NCI-H2171 treated with DMSO at 0.1 percent for 48 hours (cell line): ENCODE data around the gene RBMS2.

Experiments used
- DNase-seq: peaks from one replicate; lab custom pipeline; 2025; lab: John Stamatoyannopoulos, UW

The RBMS2 gene

GRCh38 chr12:56581418-56582145 lies 60.0 kb downstream of the RBMS2 start:
- no peak for DNase-seq

DNA sequence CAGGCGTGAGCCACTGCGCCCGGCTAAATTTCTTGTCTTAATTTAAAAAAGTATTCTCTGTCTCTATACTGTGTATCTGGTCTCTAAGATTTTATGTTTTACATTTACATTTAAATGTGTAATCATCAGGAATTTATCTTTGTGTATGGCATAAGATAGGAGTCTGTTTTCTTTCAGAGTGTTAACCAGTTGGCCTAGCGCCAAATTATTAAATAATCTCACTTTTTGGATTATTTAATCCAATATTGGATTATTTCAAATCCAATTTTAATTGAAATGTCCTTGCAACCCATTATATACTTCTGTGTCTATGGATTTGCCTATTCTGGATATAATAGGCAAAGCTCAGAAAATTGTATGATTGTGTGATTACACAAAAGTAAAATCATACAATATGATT lies 63.5 kb downstream of the RBMS2 start:
- DNase-seq, result no peak

GRCh38 chr12:56589783-56590182 lies 68.2 kb downstream of the RBMS2 start:
- no peak for DNase-seq

- DNase-seq, result peak; percentile 19
Measured at GRCh38 chr12:56590237-56590830, 68.7 kb downstream of the RBMS2 start.

DNA sequence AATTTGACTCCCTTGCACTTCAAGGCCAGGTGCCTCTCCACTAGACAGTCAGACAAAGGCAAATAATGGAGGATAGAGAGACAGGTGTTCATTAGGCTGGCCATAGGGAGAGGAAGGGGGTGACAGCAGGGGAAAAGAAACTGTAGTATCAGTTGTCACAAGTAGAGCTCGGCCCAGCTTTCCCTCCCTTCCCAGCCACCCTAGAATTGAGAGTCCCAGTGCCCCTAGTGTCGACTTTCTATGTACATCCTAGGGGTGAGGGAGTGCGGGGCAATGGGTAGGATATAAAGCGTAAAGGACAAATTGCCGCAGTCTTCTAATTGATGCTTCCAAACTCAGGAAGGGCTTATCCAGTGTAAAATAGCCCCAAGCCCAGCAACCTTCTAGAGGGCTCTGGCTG lies 69.5 kb downstream of the RBMS2 start:
- DNase-seq, result peak; percentile 87

DNA sequence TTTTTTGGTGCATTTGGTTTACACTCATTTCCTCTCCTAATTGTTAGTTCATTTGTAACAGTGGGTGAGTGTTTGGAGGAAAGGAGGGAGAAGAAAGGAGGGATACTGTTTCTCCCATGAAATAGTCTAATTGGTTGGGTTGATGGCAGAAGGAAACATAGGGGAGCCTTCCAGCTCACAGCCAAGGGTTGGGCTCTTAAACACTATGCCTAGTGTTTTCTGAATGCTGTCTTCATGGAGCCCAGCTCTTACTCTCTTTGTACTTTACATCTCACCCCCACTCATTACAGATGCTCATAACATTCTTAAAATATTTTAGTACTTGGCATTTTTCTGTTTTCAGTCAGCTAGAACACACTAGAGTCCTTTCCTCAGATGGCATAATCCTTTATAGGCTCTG lies 70.3 kb downstream of the RBMS2 start:
- no peak for DNase-seq

DNA sequence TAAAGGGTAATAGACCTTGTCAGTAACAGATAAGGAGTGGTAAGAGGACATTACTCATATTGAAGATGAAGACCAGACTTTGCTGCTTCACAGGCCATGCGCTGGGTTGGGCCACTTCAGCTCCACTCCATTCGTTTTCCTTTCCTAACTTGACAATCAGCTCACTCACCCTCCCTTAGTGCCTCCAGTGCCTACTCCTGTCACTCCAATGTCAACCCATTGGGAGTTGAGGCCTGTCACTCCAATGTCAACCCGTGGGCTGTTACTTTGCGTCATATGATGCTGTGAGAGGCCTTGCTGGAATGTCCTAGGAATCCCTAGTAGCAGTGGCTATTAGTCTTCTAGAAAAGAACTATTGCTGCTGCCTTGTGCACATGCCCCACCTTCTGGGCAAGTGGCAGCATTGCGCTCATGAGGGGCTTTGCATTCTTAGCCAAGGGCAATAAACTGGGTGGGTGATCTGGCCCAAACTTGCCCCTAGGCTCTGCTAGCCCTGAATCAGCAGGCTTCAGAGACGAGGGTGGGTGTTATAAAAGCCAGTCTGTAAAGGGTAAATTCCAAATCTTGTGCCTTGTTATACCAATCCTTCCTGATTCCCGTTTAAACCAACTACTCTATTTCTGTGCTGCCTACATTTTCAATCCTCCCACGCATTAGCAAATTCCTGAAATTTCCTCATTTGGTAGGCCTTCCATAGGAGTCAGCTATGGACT lies 72.4 kb downstream of the RBMS2 start:
- peak; percentile 57 for DNase-seq

- DNase-seq, result no peak
Measured at GRCh38 chr12:56596815-56597214, 75.2 kb downstream of the RBMS2 start.

- no peak for DNase-seq
Measured at GRCh38 chr12:56599041-56599440, 77.4 kb downstream of the RBMS2 start.

GRCh38 chr12:56599797-56600196 lies 78.2 kb downstream of the RBMS2 start:
- no peak for DNase-seq

GRCh38 chr12:56600753-56601152 lies 79.1 kb downstream of the RBMS2 start:
- no peak for DNase-seq

DNA sequence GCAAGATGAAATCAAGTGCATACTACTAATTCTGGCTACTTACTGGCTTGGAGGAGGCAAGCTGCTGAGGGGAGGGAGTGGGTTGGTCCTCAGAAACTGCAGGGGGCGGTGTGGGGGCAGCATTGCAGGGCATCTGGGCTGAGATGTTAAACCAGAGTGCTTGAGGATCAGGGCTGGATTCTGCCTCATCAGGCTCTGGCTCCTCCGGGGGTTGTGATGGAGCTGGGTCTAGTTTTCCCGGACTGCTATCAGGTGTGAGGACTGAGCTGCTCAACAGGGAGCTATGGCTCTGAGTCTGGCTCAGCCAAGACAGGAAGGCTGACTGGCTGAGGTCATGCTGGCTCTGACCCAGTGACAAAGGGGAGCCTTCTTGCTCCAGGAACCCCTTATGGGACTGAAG lies 79.9 kb downstream of the RBMS2 start:
- DNase-seq, result no peak

DNA sequence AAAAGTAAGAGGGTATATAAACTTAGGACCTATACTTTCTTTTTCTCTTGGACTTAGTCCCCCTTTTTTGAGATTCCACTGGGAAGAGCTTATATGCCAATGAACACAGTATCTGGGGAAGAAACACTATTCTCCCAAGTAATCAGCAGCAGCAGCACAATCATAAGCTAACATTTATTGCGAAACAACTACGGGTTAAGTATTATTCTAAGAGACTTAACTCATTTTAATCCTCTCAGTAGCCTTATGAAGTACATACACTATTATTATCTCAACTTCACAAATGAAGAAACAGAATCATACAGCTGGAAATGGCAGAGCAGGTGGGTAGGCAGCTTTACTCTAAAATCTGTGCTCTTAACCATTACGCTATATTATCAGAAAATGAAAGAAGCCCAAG lies 80.6 kb downstream of the RBMS2 start:
- DNase-seq, result no peak

GRCh38 chr12:56604355-56604754 lies 82.7 kb downstream of the RBMS2 start:
- DNase-seq, result no peak

DNA sequence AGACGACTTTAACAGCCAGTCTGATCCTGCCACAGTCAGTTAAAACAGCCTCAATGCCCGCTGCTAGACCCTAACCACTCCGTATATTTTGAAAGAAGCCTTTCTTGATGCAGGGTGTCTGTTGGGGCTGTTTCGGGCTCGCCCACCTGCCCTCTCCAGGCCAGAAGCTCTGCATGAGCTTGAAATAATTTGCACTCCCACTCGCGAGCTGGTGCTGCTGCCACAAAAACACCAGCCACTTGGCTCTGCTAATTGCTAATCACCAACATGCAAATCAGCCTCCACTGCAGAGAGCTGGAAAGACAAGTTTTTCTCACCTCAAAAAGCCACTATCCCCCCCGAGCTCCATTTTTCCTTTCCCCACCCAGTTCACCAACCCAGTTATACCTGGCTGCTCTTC lies 93.0 kb downstream of the RBMS2 start:
- DNase-seq, result no peak

GRCh38 chr12:56616244-56616643 lies 94.6 kb downstream of the RBMS2 start:
- no peak for DNase-seq

GRCh38 chr12:56616925-56617324 lies 95.3 kb downstream of the RBMS2 start:
- no peak for DNase-seq

GRCh38 chr12:56622535-56622934 lies 100.9 kb downstream of the RBMS2 start:
- DNase-seq, result no peak

DNA sequence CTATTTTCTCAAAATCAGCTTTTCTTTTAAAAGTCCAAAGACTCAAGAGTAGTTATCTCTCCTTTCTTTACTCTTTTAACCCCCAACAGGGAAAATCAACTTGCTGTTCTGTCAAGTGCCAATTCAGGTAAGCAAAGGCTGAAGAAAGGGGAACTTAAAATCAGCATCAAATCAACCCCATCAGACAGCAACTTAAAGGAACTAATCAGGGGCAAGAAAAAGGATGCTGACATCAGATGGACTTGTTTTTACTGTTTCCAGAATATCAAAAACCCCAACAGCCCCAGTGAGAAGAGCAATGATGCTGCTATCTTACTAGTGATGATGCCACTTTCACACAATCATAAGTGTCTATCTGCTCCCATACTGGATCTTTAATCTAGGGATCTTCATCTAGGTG lies 105.1 kb downstream of the RBMS2 start:
- no peak for DNase-seq

DNA sequence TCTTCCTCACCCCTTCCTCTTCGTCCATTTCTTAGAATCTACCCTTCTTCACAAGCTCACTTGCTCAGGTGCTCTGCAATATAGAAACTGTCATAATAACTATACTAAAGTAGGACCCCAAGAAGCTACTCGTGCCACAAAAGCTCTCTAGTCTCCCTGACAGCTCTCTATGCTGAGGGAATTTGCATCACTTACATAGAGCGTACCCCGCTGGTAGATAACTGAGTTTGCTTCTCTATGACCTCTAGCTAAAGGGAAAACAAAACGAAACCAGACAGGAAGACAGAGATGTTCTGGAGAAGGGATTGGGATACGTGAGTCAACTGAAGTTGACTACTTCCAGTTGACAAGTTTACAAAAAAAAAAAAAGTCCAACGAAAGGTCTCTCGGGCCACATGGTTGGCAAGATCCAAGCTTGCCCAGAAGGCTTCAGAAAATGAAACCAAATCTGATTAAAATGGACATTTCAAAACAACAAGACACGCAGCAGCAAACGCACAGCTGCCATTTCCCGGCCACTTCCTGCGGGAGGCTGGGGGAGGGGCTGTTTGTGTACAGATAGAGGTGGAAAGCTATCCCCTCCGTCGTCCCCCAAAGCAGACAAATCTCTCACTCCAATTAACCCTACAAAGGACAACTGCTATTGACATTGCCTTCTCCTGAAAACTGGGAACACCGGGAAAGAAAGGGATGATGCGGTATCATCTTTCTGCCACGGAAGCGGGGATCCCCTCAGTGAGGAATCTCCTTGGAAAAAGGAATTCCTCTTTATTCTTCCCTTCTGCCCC lies 107.2 kb downstream of the RBMS2 start:
- peak; percentile 37 for DNase-seq

GRCh38 chr12:56629459-56630179 lies 108.0 kb downstream of the RBMS2 start:
- peak; percentile 37 for DNase-seq

DNA sequence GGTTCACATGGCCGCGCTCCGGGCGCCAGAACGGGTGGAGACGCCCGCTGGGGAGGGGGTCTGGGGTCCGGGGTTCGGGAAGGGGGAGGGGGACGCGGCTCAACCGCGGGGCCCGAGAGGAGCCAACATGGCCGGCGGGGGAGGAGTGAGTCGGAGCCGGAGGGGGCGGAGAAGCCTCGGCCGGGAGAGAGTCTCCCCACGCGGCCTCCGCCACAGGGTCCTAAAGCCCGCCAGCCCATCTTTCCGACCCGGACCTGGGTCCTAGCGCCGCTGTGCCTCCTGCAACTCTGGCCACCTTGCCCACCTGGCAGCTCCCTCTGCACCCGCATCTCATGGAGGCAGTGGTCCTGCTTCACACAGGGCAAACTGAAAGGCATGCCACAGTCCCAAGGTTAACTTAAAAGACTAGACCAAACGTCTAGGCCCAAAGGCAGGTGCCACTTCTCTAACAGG lies 108.6 kb downstream of the RBMS2 start, which contains the start of gene BAZ2A:
TSS of gene BAZ2A (minus strand) at position 147 of the 453 bp plus-strand sequence. CDS start 12,796 bp downstream, outside the sequence.
- DNase-seq, result peak; percentile 79
